DOHH2 (cell line): ENCODE results near the gene MYO6.

Experiments used
- CTCF ChIP-seq: fragments of 200-600 bp; sonication (generic); IDR thresholded peaks from one replicate; pipeline ENCODE4 v1.5.1; 2014; ENCODE audit warnings: antibody characterized with exemption, mild to moderate bottlenecking, low read depth, low read length; ENCODE audit not compliant: poor library complexity, severe bottlenecking
- EZH2phosphoT487 ChIP-seq: fragments of 200-600 bp; sonication (generic); IDR thresholded peaks from 2 replicates; pipeline ENCODE4 v1.6.1; 2017; ENCODE audit warnings: borderline replicate concordance, mild to moderate bottlenecking, antibody characterized with exemption, low read length, moderate library complexity, mixed read lengths

GRCh38 chr6:75864446-75864845 is 115.4 kb downstream of the MYO6 start:
- TF ChIP-seq CTCF (no peak), EZH2phosphoT487 (no peak)
